ENCODE results near the gene PTPRT.

The PTPRT gene

DNA sequence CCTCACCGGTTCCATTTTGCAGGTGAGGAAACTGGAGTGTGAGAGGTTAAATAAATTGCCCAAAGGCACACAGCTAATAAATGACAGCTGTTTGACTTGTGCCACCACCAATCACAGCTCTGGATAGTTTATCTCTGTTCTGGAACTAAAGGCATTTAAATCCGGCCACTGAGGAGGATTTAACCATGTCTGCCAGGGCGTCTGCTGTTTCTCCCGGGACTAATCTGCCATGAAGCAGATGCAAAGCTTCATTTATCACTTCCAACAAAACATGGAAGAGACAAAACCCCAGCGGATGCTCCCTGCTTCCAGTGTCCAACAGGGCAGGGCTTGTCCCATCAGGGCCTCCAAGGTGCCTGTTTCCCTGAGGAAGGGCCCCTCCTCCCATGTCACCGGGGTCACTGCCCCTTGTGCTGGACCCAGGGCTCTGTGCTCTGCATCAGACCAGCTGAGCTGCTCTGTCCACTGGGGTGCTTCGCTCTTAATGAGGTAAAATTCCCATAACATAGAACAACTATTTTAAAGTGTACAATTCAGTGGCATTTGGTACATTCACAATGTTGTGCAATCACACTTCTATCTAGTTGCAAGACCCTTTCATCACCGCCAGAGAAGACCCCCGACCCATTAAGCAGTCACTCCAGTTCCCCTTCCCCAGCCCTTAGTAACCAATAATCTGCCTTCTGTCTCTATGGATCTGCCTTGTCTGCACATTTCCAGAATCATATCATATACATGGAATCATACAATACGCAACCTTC, 244.3 kb downstream of the PTPRT start:
- no peak overlapping the region for H3K9ac ChIP-seq (ENCODE audit: low read depth in 1 of 2, low read length in 2 of 2)
- H3K4me1 ChIP-seq (ENCODE audit: control insufficient read depth in 1 of 2, insufficient read depth in 2 of 2, low read length in 2 of 2): peaks cover 0 to 4% of the 10 kb centered on the region in 2 donors
- no peak overlapping the region for H3K4me3 ChIP-seq (ENCODE audit: low read depth in 1 of 2, low read length in 2 of 2)
- H3K9me3 ChIP-seq (ENCODE audit: control insufficient read depth in 1 of 2, low read length in 2 of 2): peaks cover 0 to 6% of the 10 kb centered on the region in 2 donors
- no peaks in the 10 kb centered on the region for H3K36me3 ChIP-seq (ENCODE audit: control insufficient read depth in 1 of 2, insufficient read depth in 2 of 2, low read length in 2 of 2)
- H3K27me3 ChIP-seq (ENCODE audit: control insufficient read depth in 1 of 2, insufficient read depth in 2 of 2, low read length in 2 of 2): peaks cover 0 to 5% of the 10 kb centered on the region in 2 donors
- no peak overlapping the region for H3K27ac ChIP-seq (ENCODE audit: low read depth, low read length)

DNA sequence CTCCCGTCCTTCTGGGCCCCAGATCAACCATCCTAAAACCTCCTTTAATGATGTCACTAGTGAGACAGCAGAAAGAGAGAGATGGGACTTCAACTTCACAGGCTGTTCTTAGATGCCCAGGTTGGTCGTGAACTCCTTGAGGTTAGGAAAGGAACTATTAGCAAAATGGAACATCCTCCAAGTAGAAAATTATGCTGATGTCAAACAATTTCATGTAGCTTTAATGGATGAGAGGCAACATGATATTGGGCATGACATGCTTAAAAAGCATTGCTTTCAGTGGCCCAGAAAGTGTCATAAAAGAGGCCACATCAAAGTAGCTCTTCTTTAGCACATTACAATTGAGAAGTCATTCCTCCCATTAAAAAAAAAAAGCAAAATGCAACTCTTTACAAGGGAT, 248.1 kb downstream of the PTPRT start:
- Histone ChIP-seq H3K36me3 (ENCODE audit: control insufficient read depth in 1 of 2, insufficient read depth in 2 of 2, low read length in 2 of 2) (no peaks in the 10 kb centered on the region), H3K27ac (ENCODE audit: low read depth, low read length) (no peak overlapping the region), H3K4me3 (ENCODE audit: low read depth in 1 of 2, low read length in 2 of 2) (no peak overlapping the region), H3K9me3 (ENCODE audit: control insufficient read depth in 1 of 2, low read length in 2 of 2) (no peaks in the 10 kb centered on the region), H3K27me3 (ENCODE audit: control insufficient read depth in 1 of 2, insufficient read depth in 2 of 2, low read length in 2 of 2) (peaks cover 0 to 5% of the 10 kb centered on the region in 2 donors), H3K4me1 (ENCODE audit: control insufficient read depth in 1 of 2, insufficient read depth in 2 of 2, low read length in 2 of 2) (no peaks in the 10 kb centered on the region), H3K9ac (ENCODE audit: low read depth in 1 of 2, low read length in 2 of 2) (no peak overlapping the region)

DNA sequence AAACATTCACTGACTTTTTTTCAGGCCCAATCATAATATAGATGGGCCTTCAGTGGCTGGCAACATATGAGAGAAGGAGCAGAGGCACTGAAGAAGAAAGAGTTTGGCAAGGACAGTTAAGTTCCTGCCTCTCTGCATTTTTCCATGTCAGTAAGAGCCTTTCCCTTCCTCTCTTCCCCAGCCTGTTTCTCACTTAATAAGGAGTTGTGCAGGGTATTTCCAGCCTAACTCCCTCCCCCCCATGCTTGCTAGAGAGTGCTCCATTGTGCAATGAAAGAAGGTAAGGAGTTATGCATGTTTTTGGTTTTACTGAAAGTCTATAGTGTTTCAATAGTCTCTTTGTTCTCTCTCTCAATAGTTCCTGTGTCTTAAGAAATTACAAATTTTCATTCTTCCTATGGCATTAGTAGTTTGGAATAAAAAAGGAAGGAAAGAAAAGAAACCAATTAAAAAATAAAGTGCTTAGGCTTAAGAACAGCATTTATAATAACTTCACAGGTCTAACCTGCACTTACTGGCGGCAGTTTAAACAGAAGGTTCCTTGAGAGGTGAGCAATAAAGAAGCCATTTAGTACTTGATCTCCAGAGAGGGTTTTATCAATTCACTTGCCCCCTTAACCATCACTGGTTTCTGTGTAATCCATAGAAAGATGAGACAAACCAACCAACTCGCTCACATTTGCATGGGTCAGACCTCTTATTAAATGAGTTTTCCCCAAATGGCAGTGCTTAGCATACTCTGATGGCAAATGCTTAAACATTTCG, 251.1 kb downstream of the PTPRT start:
- Histone ChIP-seq H3K27ac (ENCODE audit: low read depth, low read length) (no peak overlapping the region), H3K36me3 (ENCODE audit: control insufficient read depth in 1 of 2, insufficient read depth in 2 of 2, low read length in 2 of 2) (no peaks in the 10 kb centered on the region), H3K4me1 (ENCODE audit: control insufficient read depth in 1 of 2, insufficient read depth in 2 of 2, low read length in 2 of 2) (no peaks in the 10 kb centered on the region), H3K4me3 (ENCODE audit: low read depth in 1 of 2, low read length in 2 of 2) (no peak overlapping the region), H3K27me3 (ENCODE audit: control insufficient read depth in 1 of 2, insufficient read depth in 2 of 2, low read length in 2 of 2) (peaks cover 0 to 5% of the 10 kb centered on the region in 2 donors), H3K9ac (ENCODE audit: low read depth in 1 of 2, low read length in 2 of 2) (no peak overlapping the region), H3K9me3 (ENCODE audit: control insufficient read depth in 1 of 2, low read length in 2 of 2) (no peaks in the 10 kb centered on the region)

DNA sequence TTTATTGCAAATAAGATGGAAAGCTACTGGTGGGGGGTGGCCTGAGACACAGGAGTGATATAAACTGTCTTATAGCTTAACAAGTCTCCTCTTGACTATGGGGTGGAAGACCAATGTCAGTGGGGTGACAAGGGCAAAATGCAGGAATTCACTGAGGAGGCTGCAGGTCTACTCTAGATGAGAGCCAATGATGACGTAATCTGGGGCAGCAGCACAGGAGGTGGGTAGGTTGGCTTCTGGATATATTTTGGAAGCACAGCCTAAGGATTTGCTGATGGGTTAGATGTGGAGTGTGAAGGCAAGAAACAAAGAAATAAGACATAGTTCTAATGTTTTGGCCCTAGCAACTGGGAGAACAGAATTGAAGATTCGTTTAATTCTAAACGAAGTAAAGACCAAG, 253.2 kb downstream of the PTPRT start:
- H3K9ac ChIP-seq (ENCODE audit: low read depth in 1 of 2, low read length in 2 of 2): no peak overlapping the region
- no peaks in the 10 kb centered on the region for H3K36me3 ChIP-seq (ENCODE audit: control insufficient read depth in 1 of 2, insufficient read depth in 2 of 2, low read length in 2 of 2)
- no peak overlapping the region for H3K27ac ChIP-seq (ENCODE audit: low read depth, low read length)
- no peak overlapping the region for H3K4me3 ChIP-seq (ENCODE audit: low read depth in 1 of 2, low read length in 2 of 2)
- no peaks in the 10 kb centered on the region for H3K27me3 ChIP-seq (ENCODE audit: control insufficient read depth in 1 of 2, insufficient read depth in 2 of 2, low read length in 2 of 2)
- no peaks in the 10 kb centered on the region for H3K9me3 ChIP-seq (ENCODE audit: control insufficient read depth in 1 of 2, low read length in 2 of 2)
- no peaks in the 10 kb centered on the region for H3K4me1 ChIP-seq (ENCODE audit: control insufficient read depth in 1 of 2, insufficient read depth in 2 of 2, low read length in 2 of 2)

DNA sequence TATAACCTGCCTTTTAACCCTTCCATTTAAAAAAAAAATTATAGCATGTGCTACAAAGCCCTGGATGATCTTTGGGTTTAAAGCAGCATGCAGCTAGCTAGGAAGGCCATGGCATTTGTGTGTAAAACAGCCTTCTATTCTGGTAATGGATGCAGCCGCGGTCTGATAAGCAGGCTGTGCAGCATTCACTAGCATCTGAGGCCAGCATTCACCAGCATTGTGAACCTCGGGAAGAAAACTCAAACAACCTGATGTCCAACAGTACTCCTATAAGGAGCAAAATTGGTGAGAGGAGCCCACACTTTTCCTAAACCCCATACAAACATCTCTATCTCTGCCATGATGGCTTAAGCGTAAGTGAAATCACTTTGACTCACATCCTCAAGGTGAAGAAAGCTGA, 265.5 kb downstream of the PTPRT start:
- Histone ChIP-seq H3K27me3 (ENCODE audit: control insufficient read depth in 1 of 2, insufficient read depth in 2 of 2, low read length in 2 of 2) (no peaks in the 10 kb centered on the region), H3K4me3 (ENCODE audit: low read depth in 1 of 2, low read length in 2 of 2) (no peak overlapping the region), H3K27ac (ENCODE audit: low read depth, low read length) (no peak overlapping the region), H3K36me3 (ENCODE audit: control insufficient read depth in 1 of 2, insufficient read depth in 2 of 2, low read length in 2 of 2) (no peaks in the 10 kb centered on the region), H3K9me3 (ENCODE audit: control insufficient read depth in 1 of 2, low read length in 2 of 2) (no peaks in the 10 kb centered on the region), H3K9ac (ENCODE audit: low read depth in 1 of 2, low read length in 2 of 2) (no peak overlapping the region), H3K4me1 (ENCODE audit: control insufficient read depth in 1 of 2, insufficient read depth in 2 of 2, low read length in 2 of 2) (no peaks in the 10 kb centered on the region)

DNA sequence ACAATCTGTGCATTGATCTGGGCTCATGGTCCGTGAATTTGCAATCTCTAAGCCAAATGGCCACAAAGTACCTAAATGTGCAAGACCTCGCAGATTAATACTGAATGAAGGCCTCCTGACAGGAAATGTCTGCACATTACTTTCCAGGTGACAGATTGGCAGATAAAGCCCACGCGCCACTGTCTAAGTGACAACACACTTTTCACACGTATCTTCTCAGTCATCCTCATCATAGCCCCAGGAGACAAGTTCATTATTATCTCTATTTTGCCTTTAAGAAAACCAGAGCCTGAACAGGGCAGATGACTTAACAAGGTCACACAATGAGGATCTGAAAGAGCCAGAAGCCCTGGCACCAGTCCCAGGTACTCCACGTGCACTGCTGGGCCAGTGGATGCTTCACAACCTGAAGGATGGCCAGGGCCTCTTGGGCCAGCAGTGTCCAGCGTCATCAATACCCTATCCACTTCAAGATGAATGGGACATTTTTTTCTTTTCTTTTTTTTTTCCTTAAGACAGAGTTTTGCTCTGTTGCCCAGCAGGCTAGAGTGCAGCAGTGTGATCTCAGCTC, 266.3 kb downstream of the PTPRT start:
- Histone ChIP-seq H3K9me3 (ENCODE audit: control insufficient read depth in 1 of 2, low read length in 2 of 2) (no peaks in the 10 kb centered on the region), H3K9ac (ENCODE audit: low read depth in 1 of 2, low read length in 2 of 2) (no peak overlapping the region), H3K27me3 (ENCODE audit: control insufficient read depth in 1 of 2, insufficient read depth in 2 of 2, low read length in 2 of 2) (no peaks in the 10 kb centered on the region), H3K4me3 (ENCODE audit: low read depth in 1 of 2, low read length in 2 of 2) (no peak overlapping the region), H3K27ac (ENCODE audit: low read depth, low read length) (no peak overlapping the region), H3K36me3 (ENCODE audit: control insufficient read depth in 1 of 2, insufficient read depth in 2 of 2, low read length in 2 of 2) (no peaks in the 10 kb centered on the region), H3K4me1 (ENCODE audit: control insufficient read depth in 1 of 2, insufficient read depth in 2 of 2, low read length in 2 of 2) (no peaks in the 10 kb centered on the region)

DNA sequence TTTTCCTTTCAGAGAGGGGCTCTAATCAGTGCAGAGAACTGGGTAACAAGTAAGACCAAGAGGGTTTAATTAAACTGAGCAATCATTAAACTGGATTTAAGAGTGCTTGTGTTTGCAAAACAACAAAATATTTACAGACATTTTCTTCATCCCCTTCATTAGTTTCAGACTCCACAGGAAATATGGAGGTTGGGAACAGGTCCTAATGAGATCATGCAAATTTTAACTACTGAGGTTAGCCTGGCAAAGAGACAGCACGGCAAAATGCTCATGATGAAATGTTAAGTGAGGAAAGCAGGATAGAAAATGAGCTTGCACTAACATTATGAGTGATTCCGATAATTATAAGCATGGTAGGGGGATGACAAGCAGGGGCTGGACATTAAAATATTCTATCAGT, 268.9 kb downstream of the PTPRT start:
- no peaks in the 10 kb centered on the region for H3K27me3 ChIP-seq (ENCODE audit: control insufficient read depth in 1 of 2, insufficient read depth in 2 of 2, low read length in 2 of 2)
- no peaks in the 10 kb centered on the region for H3K4me1 ChIP-seq (ENCODE audit: control insufficient read depth in 1 of 2, insufficient read depth in 2 of 2, low read length in 2 of 2)
- H3K36me3 ChIP-seq (ENCODE audit: control insufficient read depth in 1 of 2, insufficient read depth in 2 of 2, low read length in 2 of 2): no peaks in the 10 kb centered on the region
- no peak overlapping the region for H3K4me3 ChIP-seq (ENCODE audit: low read depth in 1 of 2, low read length in 2 of 2)
- no peaks in the 10 kb centered on the region for H3K9me3 ChIP-seq (ENCODE audit: control insufficient read depth in 1 of 2, low read length in 2 of 2)
- H3K9ac ChIP-seq (ENCODE audit: low read depth in 1 of 2, low read length in 2 of 2): no peak overlapping the region
- H3K27ac ChIP-seq (ENCODE audit: low read depth, low read length): no peak overlapping the region

DNA sequence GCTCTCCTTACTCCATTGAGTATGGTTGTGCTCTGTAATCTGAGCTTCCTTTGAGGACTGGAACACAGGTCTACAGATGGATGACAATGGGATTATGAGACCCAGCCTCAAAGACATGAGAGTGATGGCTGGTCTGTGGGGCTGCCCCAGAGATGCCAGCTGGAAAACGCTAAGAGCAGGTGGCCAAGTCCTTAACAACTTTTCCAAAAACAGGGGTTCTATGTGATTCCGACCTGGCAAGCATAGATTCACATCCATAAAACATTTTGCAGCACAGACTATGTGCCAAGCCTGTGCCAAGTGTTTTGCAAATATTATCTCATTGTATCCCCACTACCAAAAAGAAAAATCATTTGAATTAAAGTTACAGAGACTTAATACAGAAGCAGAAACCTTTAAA, 270.4 kb downstream of the PTPRT start:
- Histone ChIP-seq H3K4me3 (ENCODE audit: low read depth in 1 of 2, low read length in 2 of 2) (no peak overlapping the region), H3K9me3 (ENCODE audit: control insufficient read depth in 1 of 2, low read length in 2 of 2) (no peaks in the 10 kb centered on the region), H3K27ac (ENCODE audit: low read depth, low read length) (no peak overlapping the region), H3K4me1 (ENCODE audit: control insufficient read depth in 1 of 2, insufficient read depth in 2 of 2, low read length in 2 of 2) (no peaks in the 10 kb centered on the region), H3K27me3 (ENCODE audit: control insufficient read depth in 1 of 2, insufficient read depth in 2 of 2, low read length in 2 of 2) (no peaks in the 10 kb centered on the region), H3K9ac (ENCODE audit: low read depth in 1 of 2, low read length in 2 of 2) (no peak overlapping the region), H3K36me3 (ENCODE audit: control insufficient read depth in 1 of 2, insufficient read depth in 2 of 2, low read length in 2 of 2) (no peaks in the 10 kb centered on the region)

DNA sequence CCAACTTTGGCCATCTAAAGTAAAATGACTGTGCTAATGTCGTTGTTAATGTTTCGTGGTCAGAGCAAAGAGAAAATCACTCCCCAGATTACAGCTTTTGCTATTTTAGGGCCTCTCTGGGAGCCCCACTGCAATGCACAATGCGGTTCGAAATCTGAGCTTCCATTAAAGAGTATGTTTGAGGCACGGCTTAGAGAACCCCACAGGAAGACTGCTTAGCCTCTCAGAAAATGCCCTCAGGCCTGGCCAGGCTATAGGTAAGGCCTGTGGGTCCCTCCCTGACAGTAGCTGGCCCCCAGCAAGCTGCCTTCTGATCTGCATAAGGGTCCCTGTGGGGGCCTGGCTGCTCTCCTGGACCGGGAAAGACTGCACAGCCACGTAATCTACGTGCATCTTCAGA, 274.6 kb downstream of the PTPRT start:
- no peak overlapping the region for H3K4me3 ChIP-seq (ENCODE audit: low read depth in 1 of 2, low read length in 2 of 2)

DNA sequence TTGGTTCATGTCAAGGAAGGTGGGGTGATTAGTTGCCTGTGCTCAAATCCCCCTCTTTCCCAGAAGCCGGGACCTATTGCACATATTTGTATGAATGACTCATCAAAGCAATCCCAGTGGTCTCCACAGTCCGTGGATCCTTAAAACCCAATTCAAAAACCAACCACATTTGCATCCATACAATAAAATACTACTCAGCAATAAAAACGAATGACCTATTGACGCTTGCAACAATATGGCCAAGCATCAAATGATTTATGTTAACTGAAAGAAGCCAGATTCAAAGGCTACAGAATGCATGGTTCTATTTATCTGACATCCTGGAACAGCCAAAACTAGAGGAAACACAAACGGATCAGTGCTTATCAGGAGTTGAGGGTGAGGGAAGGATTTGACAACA, 275.4 kb downstream of the PTPRT start:
- Histone ChIP-seq H3K4me1 (ENCODE audit: control insufficient read depth in 1 of 2, insufficient read depth in 2 of 2, low read length in 2 of 2) (no peaks in the 10 kb centered on the region), H3K36me3 (ENCODE audit: control insufficient read depth in 1 of 2, insufficient read depth in 2 of 2, low read length in 2 of 2) (no peaks in the 10 kb centered on the region), H3K4me3 (ENCODE audit: low read depth in 1 of 2, low read length in 2 of 2) (no peak overlapping the region), H3K27me3 (ENCODE audit: control insufficient read depth in 1 of 2, insufficient read depth in 2 of 2, low read length in 2 of 2) (no peaks in the 10 kb centered on the region), H3K27ac (ENCODE audit: low read depth, low read length) (no peak overlapping the region), H3K9me3 (ENCODE audit: control insufficient read depth in 1 of 2, low read length in 2 of 2) (no peaks in the 10 kb centered on the region), H3K9ac (ENCODE audit: low read depth in 1 of 2, low read length in 2 of 2) (no peak overlapping the region)

More for the DNA sequence above, 274.6 kb downstream of the PTPRT start:
- no peaks in the 10 kb centered on the region for H3K27me3 ChIP-seq (ENCODE audit: control insufficient read depth in 1 of 2, insufficient read depth in 2 of 2, low read length in 2 of 2)
- no peak overlapping the region for H3K27ac ChIP-seq (ENCODE audit: low read depth, low read length)
- H3K4me1 ChIP-seq (ENCODE audit: control insufficient read depth in 1 of 2, insufficient read depth in 2 of 2, low read length in 2 of 2): no peaks in the 10 kb centered on the region
- H3K9me3 ChIP-seq (ENCODE audit: control insufficient read depth in 1 of 2, low read length in 2 of 2): no peaks in the 10 kb centered on the region
- no peak overlapping the region for H3K9ac ChIP-seq (ENCODE audit: low read depth in 1 of 2, low read length in 2 of 2)
- no peaks in the 10 kb centered on the region for H3K36me3 ChIP-seq (ENCODE audit: control insufficient read depth in 1 of 2, insufficient read depth in 2 of 2, low read length in 2 of 2)

Measured in duodenal mucosa (tissue), 2 donors.